NCI-H2227 (cell line): ENCODE results near the gene PIGZ.

Experiments used
- DNase-seq: peaks from one replicate; lab custom pipeline; 2025; ENCODE audit not compliant: unreplicated experiment; lab: John Stamatoyannopoulos, UW

The PIGZ gene

GRCh38 chr3:196985298-196985697 lies 16.7 kb upstream of the PIGZ start:
- no peak for DNase-seq

- no peak for DNase-seq
Measured at GRCh38 chr3:196983186-196983585, 14.6 kb upstream of the PIGZ start.

DNA sequence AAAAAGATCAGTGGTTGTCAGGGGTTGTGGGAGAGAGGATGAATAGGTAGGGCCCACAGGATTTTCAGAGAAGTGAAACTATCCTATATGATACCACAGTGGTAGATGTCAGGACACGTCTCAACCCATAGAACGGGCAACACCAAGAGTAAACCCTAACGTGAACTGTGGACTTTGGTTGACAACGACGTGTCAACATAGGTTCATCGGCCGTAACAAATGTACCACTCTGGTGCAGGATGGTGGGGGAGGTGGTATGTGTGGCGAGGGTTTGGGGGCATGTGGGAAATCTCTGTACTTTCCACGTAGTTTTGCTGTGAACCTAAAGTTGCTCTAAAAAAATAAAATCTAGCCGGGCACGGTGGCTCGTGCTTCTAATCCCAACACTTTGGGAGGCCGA lies 13.0 kb upstream of the PIGZ start:
- no peak for DNase-seq

GRCh38 chr3:196979545-196979944 lies 10.9 kb upstream of the PIGZ start:
- no peak for DNase-seq

DNA sequence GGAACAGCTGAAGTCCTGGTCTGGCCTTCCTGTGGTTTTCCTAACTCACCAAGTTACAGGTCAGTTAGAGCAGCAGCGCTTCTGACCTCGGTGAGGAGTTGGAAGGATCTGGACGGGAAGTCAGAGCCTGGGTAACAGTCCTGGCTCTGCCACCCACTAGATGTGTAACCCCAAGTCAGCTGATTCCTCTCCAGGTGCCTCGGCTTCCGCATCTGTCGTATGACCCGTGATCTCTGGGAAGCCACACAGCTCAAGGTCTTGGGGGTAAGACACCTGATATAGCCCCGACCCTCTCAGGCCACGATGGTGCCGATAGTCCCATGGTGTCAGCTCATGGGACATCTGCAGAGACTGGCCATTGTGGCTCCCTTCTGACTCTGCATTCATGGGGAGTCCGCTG lies 8.3 kb upstream of the PIGZ start:
- DNase-seq, result no peak

DNA sequence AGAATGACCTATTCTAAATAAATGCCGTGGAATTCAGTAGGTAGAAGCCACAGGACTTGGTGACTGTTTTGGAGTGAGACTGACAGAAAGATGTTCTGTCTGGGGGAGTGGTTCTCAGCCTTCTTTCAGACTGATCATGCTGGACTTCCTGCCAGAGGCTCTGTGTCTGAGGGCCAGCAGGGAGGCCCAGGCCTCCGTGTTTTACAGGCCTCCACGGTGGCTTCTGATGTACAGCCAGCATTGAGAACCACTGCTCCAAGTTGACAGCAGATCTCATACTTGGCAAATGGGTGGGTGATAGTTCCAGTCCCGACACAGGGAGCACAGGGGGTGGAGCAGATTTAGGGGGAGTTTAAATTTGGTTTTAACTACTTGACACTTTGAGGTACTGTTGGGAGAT lies 6.7 kb upstream of the PIGZ start:
- DNase-seq, result no peak

DNA sequence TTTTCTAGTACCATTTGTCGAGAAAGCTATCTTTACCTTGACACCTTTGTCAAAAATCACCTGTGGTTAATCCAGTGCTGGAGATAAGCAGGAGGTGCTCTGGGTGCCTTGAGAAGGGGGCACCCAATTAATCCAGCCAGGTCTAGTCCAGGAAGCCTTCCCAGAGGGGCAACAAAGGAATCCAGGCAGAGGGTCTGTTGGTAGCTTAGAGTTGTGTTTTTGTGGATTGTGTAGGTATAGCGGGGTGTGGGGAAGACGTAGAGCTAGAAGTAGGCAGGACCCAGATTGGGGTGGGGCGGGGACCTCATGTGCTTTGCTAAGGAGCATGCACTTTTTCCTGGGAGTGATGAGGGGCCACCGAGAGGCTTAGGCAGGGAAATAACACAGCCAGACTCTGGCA lies 6.0 kb upstream of the PIGZ start:
- DNase-seq, result no peak

DNA sequence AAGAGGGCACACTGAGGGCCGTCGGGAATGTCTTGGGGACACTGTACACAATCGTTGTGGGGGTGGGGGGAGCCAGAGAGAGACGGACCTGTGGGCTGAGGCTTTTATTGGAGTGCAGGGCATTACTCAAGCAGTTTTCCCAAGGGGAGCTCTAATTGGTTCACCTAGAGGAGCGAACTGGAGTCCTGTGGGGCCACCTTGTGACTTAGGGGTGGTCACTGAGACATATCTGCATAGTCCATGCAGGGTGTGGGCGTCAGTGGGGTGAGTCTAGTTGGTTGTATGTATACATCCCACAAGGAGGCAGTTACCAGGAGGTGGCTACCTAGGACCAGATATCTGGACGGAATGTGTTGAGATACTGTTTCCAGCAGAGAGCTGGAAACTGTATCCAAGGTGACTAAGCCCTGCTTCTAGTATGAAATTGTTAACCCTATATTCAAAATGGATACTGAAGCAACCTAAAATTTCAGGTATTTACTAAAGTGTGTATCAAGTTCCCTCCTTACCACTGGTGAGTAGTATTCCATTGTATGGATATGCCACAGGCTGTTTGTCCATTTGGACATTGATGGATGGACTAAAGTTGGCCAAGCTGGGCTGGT lies 2.6 kb upstream of the PIGZ start:
- DNase-seq, result no peak

- no peak for DNase-seq
Measured at GRCh38 chr3:196970547-196971093, 2.0 kb upstream of the PIGZ start.

DNA sequence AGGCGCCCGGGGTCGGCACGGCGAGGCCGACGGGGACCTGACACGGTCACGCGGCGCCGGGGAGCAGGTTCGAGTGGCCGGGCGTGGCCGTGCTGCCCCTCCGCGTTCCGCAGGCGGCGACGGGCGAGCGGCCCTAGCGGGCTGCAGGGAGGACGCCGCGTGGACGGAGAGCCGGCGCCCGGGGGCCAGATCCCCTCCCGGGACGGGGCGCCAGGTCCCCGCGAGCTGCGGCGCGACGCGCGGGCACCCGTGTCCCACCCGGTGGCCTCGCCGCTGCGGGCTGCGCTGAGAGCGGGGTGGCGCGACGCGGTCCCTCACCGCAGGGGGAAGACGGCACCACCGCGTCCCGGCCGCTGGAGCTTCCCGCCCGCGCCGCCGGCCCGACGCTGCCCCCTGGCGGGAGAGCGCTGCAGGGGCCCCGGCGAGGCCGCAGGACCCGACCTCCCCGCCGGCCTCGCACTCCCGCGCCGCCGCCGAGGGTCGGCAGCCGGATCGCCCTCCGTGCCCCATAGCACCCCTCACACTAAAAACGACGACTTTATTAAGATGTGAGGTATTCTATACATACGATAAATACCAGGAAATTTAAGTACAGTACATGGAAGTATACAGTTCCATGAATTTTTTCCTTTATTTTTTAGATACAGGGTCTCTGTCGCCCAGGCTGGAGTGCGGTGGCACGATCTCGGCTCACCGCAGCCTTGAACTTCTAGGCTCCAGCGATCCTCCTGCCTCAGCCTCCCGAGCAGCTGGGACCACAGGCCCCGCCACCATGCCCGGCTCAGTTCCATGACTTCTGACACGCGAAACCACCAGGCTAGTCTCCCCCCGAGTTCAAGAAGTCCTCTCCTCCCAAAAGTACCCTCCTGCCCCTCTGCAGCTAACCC lies 1.3 kb upstream of the PIGZ start:
- peak; percentile 68 for DNase-seq

GRCh38 chr3:196969134-196969659 lies 564 bp upstream of the PIGZ start:
- DNase-seq, result peak; percentile 37

DNA sequence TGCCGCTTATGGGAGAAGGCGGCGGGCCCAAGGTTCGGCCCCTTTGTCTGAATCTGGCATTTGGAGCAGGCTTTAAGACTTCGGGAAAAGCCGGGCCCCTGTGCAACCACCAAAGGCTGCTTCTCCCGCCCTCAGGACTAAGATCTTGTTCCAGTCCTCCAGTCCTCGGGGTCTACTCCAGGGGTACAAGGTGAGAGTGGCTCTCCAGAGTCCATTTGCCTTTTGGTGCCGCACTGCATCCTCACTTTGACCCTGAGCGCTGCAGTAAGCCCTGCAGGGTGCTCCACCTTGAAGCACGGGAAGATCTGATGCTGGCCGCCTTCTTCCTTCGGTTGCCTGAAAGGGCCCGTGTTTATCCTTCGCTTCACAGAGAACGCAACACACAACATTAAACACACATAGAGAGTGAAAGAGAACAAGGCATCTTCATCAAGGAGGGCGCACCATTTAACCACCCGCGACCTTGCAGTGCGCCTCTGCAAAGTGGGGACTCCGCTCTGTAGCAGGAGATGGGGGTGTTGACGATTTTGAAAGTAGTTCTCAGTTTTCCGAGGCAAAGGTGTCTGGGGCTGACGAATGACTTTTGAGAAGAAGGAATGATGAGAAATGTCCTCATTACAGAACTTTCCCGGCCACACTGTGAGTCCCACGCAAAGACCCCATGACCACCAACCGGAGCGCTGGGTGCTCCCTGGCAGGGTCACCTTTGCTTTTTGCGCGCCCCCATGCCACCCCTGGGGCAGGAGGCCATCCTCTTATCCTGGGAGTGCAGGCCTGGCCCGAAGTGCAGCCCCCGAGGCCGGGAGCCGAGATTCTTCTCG lies 1.0 kb downstream of the PIGZ start:
- no peak for DNase-seq

DNA sequence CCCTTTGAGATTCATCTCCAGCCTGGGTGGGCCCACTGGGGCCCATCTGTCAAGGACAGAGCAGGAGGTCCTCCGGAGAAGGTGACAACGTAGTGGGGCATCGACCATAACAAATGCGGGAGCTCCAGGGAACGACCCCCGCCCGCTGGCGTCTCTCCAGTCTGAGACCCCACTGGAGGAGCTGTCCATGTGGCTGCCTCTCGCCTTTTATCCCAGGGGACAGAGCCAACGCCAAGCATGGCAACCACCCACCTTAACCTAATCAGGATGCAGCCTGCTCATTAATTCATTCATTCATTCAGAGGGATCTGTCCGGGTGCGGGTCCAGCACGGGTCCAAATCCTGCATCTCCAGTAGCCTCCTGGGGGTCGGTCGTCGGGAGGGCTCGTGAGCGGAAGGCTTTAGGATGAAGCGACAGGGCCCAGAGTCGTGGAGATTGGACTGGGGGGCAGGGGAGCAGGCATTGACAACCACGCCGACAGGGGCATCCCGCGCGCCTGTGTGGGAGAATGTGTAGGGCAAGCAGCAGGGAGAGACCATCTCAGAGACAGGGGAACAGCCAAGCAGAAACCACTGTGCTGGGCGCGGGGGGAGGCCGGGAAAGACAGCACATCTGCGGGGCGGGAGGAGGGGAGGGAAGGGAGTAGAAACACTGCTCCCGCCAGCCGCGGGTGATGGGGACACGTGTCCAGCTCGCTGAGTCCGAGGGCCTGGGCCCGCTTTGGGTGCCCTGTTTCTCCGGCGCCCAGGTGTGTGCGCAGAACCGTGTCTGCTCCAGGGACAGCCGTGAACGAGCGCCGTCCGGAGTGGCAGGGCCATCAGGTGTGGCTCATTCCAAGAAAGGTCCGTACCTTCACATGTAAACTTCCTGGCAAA lies 1.9 kb downstream of the PIGZ start:
- DNase-seq, result no peak

DNA sequence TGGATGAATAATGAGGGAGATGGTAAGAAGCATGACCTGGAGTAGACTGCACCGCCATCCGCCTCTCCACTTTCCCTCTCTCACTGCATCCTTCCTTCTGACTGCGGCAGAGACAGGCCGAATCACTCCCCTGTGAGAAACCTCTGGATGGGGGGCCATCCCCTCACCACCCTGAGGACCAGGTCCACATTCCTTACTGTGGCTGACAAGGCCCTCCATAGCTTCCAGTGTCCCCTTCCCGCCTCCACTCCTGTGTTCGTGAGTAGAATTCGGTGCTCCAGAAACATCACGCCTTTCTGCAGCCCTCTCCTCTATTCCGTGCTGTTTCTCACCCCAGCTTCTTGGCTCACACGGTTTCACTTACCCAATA lies 2.8 kb downstream of the PIGZ start:
- no peak for DNase-seq

- no peak for DNase-seq
Measured at GRCh38 chr3:196965112-196965803, 3.4 kb downstream of the PIGZ start.

GRCh38 chr3:196963631-196963953 lies 5.0 kb downstream of the PIGZ start:
- no peak for DNase-seq

DNA sequence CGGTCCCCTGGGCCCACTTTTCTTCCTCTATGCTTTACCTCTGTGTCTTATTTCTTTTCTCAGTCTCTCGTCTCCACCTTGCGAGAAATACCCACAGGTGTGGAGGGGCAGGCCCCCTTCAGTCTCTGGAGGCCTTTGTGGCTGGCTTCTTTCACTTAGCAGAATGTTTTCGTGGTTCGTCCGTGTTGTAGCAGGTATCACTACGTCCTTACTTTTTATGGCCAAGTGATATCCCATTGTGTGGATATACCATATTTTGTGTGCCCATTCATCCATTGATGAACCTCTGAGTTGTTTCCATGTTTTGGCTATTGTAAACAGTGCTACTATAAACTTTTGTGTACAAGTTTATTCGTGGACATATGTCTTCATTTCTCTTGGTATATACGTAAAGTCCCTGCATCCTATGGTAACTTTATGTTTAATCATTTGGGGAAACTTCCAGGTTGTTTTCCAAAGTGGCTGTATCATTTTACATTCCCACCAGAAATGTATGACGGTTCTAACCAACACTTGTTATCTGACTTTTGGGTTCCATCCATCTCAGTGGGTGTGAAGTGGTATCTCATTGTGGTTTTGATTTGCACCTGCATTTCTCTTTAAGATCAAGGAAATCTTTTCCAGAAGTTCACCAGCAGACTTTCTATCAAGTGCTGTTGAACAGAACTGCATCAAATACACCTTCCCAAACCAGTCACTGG lies 5.6 kb downstream of the PIGZ start:
- DNase-seq, result no peak

DNA sequence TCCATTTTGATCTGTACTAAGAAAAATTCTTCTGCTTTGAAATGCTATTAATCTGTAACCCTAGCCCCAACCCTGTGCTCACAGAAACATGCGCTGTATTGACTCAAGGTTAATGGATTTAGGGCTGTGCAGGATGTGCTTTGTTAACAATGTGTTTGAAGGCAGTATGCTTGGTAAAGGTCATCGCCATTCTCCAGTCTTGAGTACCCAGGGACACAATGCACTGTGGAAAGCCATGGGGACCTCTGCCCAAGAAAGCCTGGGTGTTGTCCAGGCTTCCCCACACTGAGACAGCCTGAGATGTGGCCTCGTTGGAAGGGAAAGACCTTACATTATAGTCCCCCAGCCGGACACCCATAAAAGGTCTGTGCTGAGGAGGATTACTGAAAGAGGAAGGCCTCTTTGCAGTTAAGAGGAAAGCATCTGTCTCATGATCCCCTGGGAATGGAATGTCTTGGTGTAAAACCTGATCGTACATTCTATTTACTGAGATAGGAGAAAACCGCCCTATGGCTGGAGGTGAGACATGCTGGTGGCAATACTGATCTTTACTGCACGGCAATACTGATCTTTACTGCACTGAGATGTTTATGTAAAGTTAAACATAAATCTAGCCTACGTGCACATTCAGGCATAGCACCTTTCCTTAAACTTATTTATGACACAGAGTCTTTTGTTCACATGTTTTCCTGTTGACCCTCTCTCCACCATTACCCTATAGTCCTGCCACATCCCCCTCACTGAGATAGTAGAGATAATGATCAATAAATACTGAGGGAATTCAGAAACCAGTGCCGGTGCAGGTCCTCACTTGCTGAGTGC lies 6.3 kb downstream of the PIGZ start:
- DNase-seq, result no peak
